ENCODE results near the gene SNX15. TPM values are rescaled to one million over a fixed set of nuclear protein-coding genes. Genes with fewer than 3 reads are reported as not detected.

Gene SNX15
- total and polyA plus RNA-seq, 2 donors (not counting 1 experiment from before 2014, with no cell fraction given), result 26.0 to 28.5 TPM

GRCh38 chr11:65055538-65055937 is 28.3 kb downstream of the SNX15 start:
- H3K4me1 Mint-ChIP-seq, result peaks cover 17% of the 10 kb centered on the region
- ChIA-PET POLR2A (no interaction called here), CTCF (no interaction called here)
- no peak overlapping the region for H3K4me2 ChIP-seq (replicated peaks; ENCODE audit: low read depth, low read length, poor library complexity, severe bottlenecking)
- H3K79me2 ChIP-seq (ENCODE audit: control insufficient read depth, insufficient read depth, low read length), result no peaks in the 10 kb centered on the region
- no peak for TF ChIP-seq EZH2 (IDR thresholded peaks at IDR 0.05; ENCODE audit: borderline replicate concordance, insufficient read depth, low read depth, low read length, poor library complexity, severe bottlenecking)
- no peak for TF ChIP-seq CTCF (IDR thresholded peaks at IDR 0.05)
- intact Hi-C loops (cut with micrococcal nuclease), result no loop called here
- no CpG with 5 or more reads among the region's 1 CpG for WGBS (ENCODE audit: insufficient coverage)
- H3K4me1 ChIP-seq (ENCODE audit: control insufficient read depth in 2 of 2, insufficient read depth in 2 of 2, low read length in 2 of 2), result peaks cover 10 to 14% of the 10 kb centered on the region in 2 donors
- ATAC-seq (ENCODE audit: low read depth) (no peak), DNase-seq (no peak)
- H3K9ac ChIP-seq (ENCODE audit: low read length), result no peak overlapping the region
- no peak overlapping the region for H3K27ac ChIP-seq (ENCODE audit: low read length in 2 of 2)
- no peaks in the 10 kb centered on the region for H3K9me3 Mint-ChIP-seq (ENCODE audit: insufficient read depth)
- H3K27me3 ChIP-seq (replicated peaks in 1 of 4; ENCODE audit: control extremely low read depth in 1 of 4, control insufficient read depth in 3 of 4, insufficient read depth in 4 of 4, low read length in 3 of 4), result peaks cover 0 to 2% (median 1%) of the 10 kb centered on the region in 4 experiments
- no peak overlapping the region for H3K27ac Mint-ChIP-seq
- no peaks in the 10 kb centered on the region for H3K27me3 Mint-ChIP-seq
- H3K36me3 ChIP-seq (replicated peaks in 1 of 2; ENCODE audit: control extremely low read depth in 1 of 2, control insufficient read depth in 1 of 2, extremely low read depth in 1 of 2, insufficient read depth in 2 of 2, low read length in 1 of 2), result no peaks in the 10 kb centered on the region
- H4K20me1 ChIP-seq (ENCODE audit: control insufficient read depth, insufficient read depth, low read length, poor library complexity, severe bottlenecking), result no peaks in the 10 kb centered on the region
- H3K4me3 Mint-ChIP-seq, result no peak overlapping the region
- H2AFZ ChIP-seq (ENCODE audit: insufficient read depth, low read depth, low read length, poor library complexity, severe bottlenecking), result no peak overlapping the region
- H3K9me3 ChIP-seq (ENCODE audit: control extremely low read depth in 1 of 3, control insufficient read depth in 2 of 3, insufficient read depth in 1 of 3, low read length in 2 of 3), result no peaks in the 10 kb centered on the region
- H3K4me3 ChIP-seq (ENCODE audit: control extremely low read depth in 1 of 5, extremely low read depth in 1 of 5, insufficient read depth in 1 of 5, low read depth in 2 of 5, low read length in 4 of 5), result no peak overlapping the region

GRCh38 chr11:65056999-65057398 is 29.8 kb downstream of the SNX15 start:
- Histone ChIP-seq H2AFZ (ENCODE audit: insufficient read depth, low read depth, low read length, poor library complexity, severe bottlenecking) (no peak overlapping the region), H3K4me3 (ENCODE audit: control extremely low read depth in 1 of 5, extremely low read depth in 1 of 5, insufficient read depth in 1 of 5, low read depth in 2 of 5, low read length in 4 of 5) (no peak overlapping the region), H3K36me3 (replicated peaks in 1 of 2; ENCODE audit: control extremely low read depth in 1 of 2, control insufficient read depth in 1 of 2, extremely low read depth in 1 of 2, insufficient read depth in 2 of 2, low read length in 1 of 2) (no peaks in the 10 kb centered on the region), H3K9ac (ENCODE audit: low read length) (no peak overlapping the region), H3K9me3 (ENCODE audit: control extremely low read depth in 1 of 3, control insufficient read depth in 2 of 3, insufficient read depth in 1 of 3, low read length in 2 of 3) (peaks cover 0 to 3% (median 0%) of the 10 kb centered on the region in 3 donors), H3K27ac (ENCODE audit: low read length in 2 of 2) (no peak overlapping the region), H4K20me1 (ENCODE audit: control insufficient read depth, insufficient read depth, low read length, poor library complexity, severe bottlenecking) (no peaks in the 10 kb centered on the region), H3K79me2 (ENCODE audit: control insufficient read depth, insufficient read depth, low read length) (no peaks in the 10 kb centered on the region), H3K4me2 (replicated peaks; ENCODE audit: low read depth, low read length, poor library complexity, severe bottlenecking) (no peak overlapping the region), H3K27me3 (replicated peaks in 1 of 4; ENCODE audit: control extremely low read depth in 1 of 4, control insufficient read depth in 3 of 4, insufficient read depth in 4 of 4, low read length in 3 of 4) (peaks cover 0 to 2% (median 1%) of the 10 kb centered on the region in 4 experiments), H3K4me1 (ENCODE audit: control insufficient read depth in 2 of 2, insufficient read depth in 2 of 2, low read length in 2 of 2) (peaks cover 10 to 14% of the 10 kb centered on the region in 2 donors)
- Mint-ChIP-seq H3K4me1 (peaks cover 17% of the 10 kb centered on the region), H3K27ac (no peak overlapping the region), H3K4me3 (no peak overlapping the region), H3K9me3 (ENCODE audit: insufficient read depth) (no peaks in the 10 kb centered on the region), H3K27me3 (no peaks in the 10 kb centered on the region)
- intact Hi-C loops (cut with micrococcal nuclease), result no loop called here
- DNase-seq (no peak), ATAC-seq (ENCODE audit: low read depth) (no peak)
- WGBS (ENCODE audit: insufficient coverage), result 86% methylated on average over 3 of the region's 6 CpGs
- TF ChIP-seq CTCF (IDR thresholded peaks at IDR 0.05), result no peak
- TF ChIP-seq EZH2 (IDR thresholded peaks at IDR 0.05; ENCODE audit: borderline replicate concordance, insufficient read depth, low read depth, low read length, poor library complexity, severe bottlenecking), result no peak
- POLR2A ChIA-PET, result interaction anchor here (0.7 kb wide), 1 partner anchor 36 kb away, joined by 4 read pairs; no protein-coding TSS in a partner anchor
- CTCF ChIA-PET, result interaction anchor here (1.3 kb wide), 1 partner anchor 43 kb away, joined by 3 read pairs; the partner anchor contains the start of gene ARL2

Measured in B cell (primary cell).